ENCODE data around the gene ACP6.

- TF ChIP-seq CTCF (conservative IDR thresholded peaks at IDR 0.05; ENCODE audit: low read depth, low read length) (no peak), EZH2 (IDR thresholded peaks at IDR 0.05; ENCODE audit: borderline replicate concordance, low read depth, low read length, poor library complexity, severe bottlenecking) (no peak)
Observed at GRCh38 chr1:147699686-147700041, 29.3 kb upstream of the ACP6 start.
